Keratinocyte (primary cell): Measurements from ENCODE around the gene CDC42EP4.

Experiments
- EZH2 ChIP-seq: IDR thresholded peaks from one replicate; pipeline ENCODE4 v1.6.1; 2012; ENCODE audit warnings: inconsistent platforms, mild to moderate bottlenecking, low read length, moderate library complexity
- TF ChIP-seq, protein P1 (sequence below), 3 experiments: IDR thresholded peaks in 1 of 3; conservative IDR thresholded peaks in 1 of 3; optimal IDR thresholded peaks in 1 of 3; 2 replicates in 2 of 3; 3 replicates in 1 of 3; pipeline versions ENCODE3 to v1.5.1; 2011; ENCODE audit warnings: low read length in 3 of 3, mild to moderate bottlenecking in 3 of 3, moderate library complexity in 2 of 3, control low read depth in 1 of 3, inconsistent platforms in 1 of 3; ENCODE audit not compliant: insufficient read depth in 2 of 3; ENCODE audit errors: extremely low read depth in 1 of 3

DNA sequence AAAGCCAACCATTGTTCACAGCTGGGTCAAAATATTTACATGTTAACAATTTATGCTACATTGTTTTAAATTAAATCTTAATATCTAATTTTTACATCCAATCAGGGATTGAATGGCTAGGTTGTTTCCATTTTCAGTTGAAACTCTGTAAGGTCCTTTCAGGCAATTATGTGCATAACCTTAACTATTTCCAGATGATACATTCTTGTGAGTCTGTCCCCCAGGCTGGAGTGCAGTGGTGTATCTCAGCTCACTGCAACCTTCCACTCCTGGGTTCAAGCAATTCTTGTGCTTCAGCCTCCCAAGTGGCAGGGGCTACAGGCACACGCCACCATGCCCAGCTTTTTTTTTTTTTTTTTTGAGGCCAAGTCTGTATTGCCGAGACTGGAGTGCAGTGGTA lies 10.4 kb downstream of the CDC42EP4 start:
- TF ChIP-seq, protein P1, sequence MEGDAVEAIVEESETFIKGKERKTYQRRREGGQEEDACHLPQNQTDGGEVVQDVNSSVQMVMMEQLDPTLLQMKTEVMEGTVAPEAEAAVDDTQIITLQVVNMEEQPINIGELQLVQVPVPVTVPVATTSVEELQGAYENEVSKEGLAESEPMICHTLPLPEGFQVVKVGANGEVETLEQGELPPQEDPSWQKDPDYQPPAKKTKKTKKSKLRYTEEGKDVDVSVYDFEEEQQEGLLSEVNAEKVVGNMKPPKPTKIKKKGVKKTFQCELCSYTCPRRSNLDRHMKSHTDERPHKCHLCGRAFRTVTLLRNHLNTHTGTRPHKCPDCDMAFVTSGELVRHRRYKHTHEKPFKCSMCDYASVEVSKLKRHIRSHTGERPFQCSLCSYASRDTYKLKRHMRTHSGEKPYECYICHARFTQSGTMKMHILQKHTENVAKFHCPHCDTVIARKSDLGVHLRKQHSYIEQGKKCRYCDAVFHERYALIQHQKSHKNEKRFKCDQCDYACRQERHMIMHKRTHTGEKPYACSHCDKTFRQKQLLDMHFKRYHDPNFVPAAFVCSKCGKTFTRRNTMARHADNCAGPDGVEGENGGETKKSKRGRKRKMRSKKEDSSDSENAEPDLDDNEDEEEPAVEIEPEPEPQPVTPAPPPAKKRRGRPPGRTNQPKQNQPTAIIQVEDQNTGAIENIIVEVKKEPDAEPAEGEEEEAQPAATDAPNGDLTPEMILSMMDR (optimal IDR thresholded peaks at IDR 0.05 in 1 of 3, IDR thresholded peaks at IDR 0.05 in 1 of 3, conservative IDR thresholded peaks at IDR 0.05 in 1 of 3; ENCODE audit: extremely low read depth in 1 of 3, insufficient read depth in 2 of 3, low read length in 3 of 3), result no peak
- no peak for TF ChIP-seq EZH2
